ENCODE measurements around the gene HPX.

HPX gene

GRCh38 chr11:6458352-6459098 lies 17.7 kb upstream of the HPX start:
- DNase-seq, result no peak

- DNase-seq, result no peak
Observed at GRCh38 chr11:6457581-6458320, 17.0 kb upstream of the HPX start.

GRCh38 chr11:6456361-6457073 lies 15.7 kb upstream of the HPX start:
- no peak for DNase-seq

GRCh38 chr11:6455070-6455469 lies 14.3 kb upstream of the HPX start:
- no peak for DNase-seq

- no peak for DNase-seq
Observed at GRCh38 chr11:6453152-6453551, 12.4 kb upstream of the HPX start.

- DNase-seq, result no peak
Observed at GRCh38 chr11:6452219-6452618, 11.4 kb upstream of the HPX start.

GRCh38 chr11:6448574-6448973 lies 7.8 kb upstream of the HPX start:
- no peak for DNase-seq

- peak in 1 of 2 experiments; percentile 70 for DNase-seq
Observed at GRCh38 chr11:6443269-6444003, 2.6 kb upstream of the HPX start.

GRCh38 chr11:6442441-6442840 lies 1.7 kb upstream of the HPX start:
- DNase-seq, result no peak

- peak; percentile 16 to 52 for DNase-seq
Observed at GRCh38 chr11:6438979-6439571, 1.7 kb downstream of the HPX start.

- no peak for DNase-seq
Observed at GRCh38 chr11:6437993-6438392, 2.8 kb downstream of the HPX start.

- no peak for DNase-seq
Observed at GRCh38 chr11:6437423-6437822, 3.4 kb downstream of the HPX start.

GRCh38 chr11:6433998-6434660 lies 6.7 kb downstream of the HPX start:
- no peak for DNase-seq

- DNase-seq, result no peak
Observed at GRCh38 chr11:6431861-6432260, 8.9 kb downstream of the HPX start.

- DNase-seq, result no peak
Observed at GRCh38 chr11:6427516-6427915, 13.3 kb downstream of the HPX start.

- DNase-seq, result no peak
Observed at GRCh38 chr11:6420677-6421076, 20.1 kb downstream of the HPX start.

GRCh38 chr11:6419009-6419631 lies 21.7 kb downstream of the HPX start, which contains the start of gene APBB1:
Gene APBB1 (minus strand): TSS chr11:6419094. CDS start chr11:6411347, 7,747 bp downstream.
- DNase-seq, result peak in 1 of 2 experiments; percentile 68

GRCh38 chr11:6418557-6419008 lies 22.2 kb downstream of the HPX start:
- DNase-seq, result no peak

GRCh38 chr11:6417907-6418556 lies 22.8 kb downstream of the HPX start:
- no peak for DNase-seq

- no peak for DNase-seq
Observed at GRCh38 chr11:6415797-6416196, 25.0 kb downstream of the HPX start.

- DNase-seq, result no peak
Observed at GRCh38 chr11:6414874-6415328, 25.9 kb downstream of the HPX start.

Measured in NCI-H446 (cell line).